Neural progenitor cell (in vitro differentiated cells): Measurements from ENCODE around the gene CCDC171. TPM values are rescaled to one million over a fixed set of nuclear protein-coding genes. Genes with fewer than 3 reads are reported as not detected.
"Not testable (repeated sequence)": the region's sequence is repeated elsewhere in the genome, so short reads cannot be mapped to it uniquely, and the experiment has no call there.

Source experiments
- DNase-seq: peaks from one replicate; pipeline ENCODE4 v3.0.0-alpha.2; 2016; ENCODE audit warnings: low spot score
- H2AFZ ChIP-seq: fragments of 200-600 bp; sonication (generic); replicated peaks from 2 replicates; pipeline ENCODE4 v1.6.1; 2016; ENCODE audit warnings: antibody characterized with exemption
- H3F3A ChIP-seq: fragments of 200-600 bp; sonication (generic); 2 replicates; pipeline ENCODE4 v1.6.1; 2016; ENCODE audit warnings: antibody characterized with exemption, low read depth
- H3K27ac ChIP-seq: fragments of 200-600 bp; sonication (generic); 2 replicates; pipeline ENCODE4 v1.5.1; 2016; ENCODE audit warnings: mild to moderate bottlenecking
- H3K27me3 ChIP-seq: fragments of 200-600 bp; sonication (generic); 2 replicates; pipeline ENCODE4 v1.6.1; 2016; ENCODE audit warnings: mild to moderate bottlenecking, moderate library complexity
- H3K36me3 ChIP-seq: fragments of 200-600 bp; sonication (generic); 2 replicates; pipeline ENCODE4 v1.5.1; 2016
- H3K4me1 ChIP-seq: fragments of 200-600 bp; sonication (generic); 2 replicates; pipeline ENCODE4 v1.6.1; 2016; ENCODE audit warnings: mixed run types
- H3K4me2 ChIP-seq: fragments of 200-600 bp; sonication (generic); 2 replicates; pipeline ENCODE4 v1.6.1; 2016
- H3K4me3 ChIP-seq: fragments of 200-600 bp; sonication (generic); 2 replicates; pipeline ENCODE4 v1.5.1; 2016
- H3K79me2 ChIP-seq: fragments of 200-600 bp; sonication (generic); 2 replicates; pipeline ENCODE4 v1.6.1; 2016; ENCODE audit warnings: low read depth
- H3K9ac ChIP-seq: fragments of 200-600 bp; sonication (generic); 2 replicates; pipeline ENCODE4 v1.6.1; 2016
- H3K9me3 ChIP-seq: fragments of 200-600 bp; sonication (generic); 2 replicates; pipeline ENCODE4 v1.5.1; 2016; ENCODE audit warnings: low read depth
- H4K20me1 ChIP-seq: fragments of 200-600 bp; sonication (generic); 2 replicates; pipeline ENCODE4 v1.6.1; 2016; ENCODE audit warnings: low read depth
- H3K27ac Mint-ChIP-seq: 3 replicates; pipeline ENCODE4 v1.8.0; 2021; ENCODE audit warnings: mixed read lengths
- H3K27me3 Mint-ChIP-seq: 2 replicates; pipeline ENCODE4 v1.8.0; 2022; ENCODE audit warnings: low read depth, mild to moderate bottlenecking, inconsistent platforms, moderate library complexity, mixed read lengths; ENCODE audit not compliant: insufficient read depth
- H3K36me3 Mint-ChIP-seq: 3 replicates; pipeline ENCODE4 v1.8.0; 2021; ENCODE audit warnings: mixed read lengths
- H3K4me1 Mint-ChIP-seq: 3 replicates; pipeline ENCODE4 v1.8.0; 2021; ENCODE audit warnings: mixed read lengths
- H3K4me3 Mint-ChIP-seq: 3 replicates; pipeline ENCODE4 v1.8.0; 2021; ENCODE audit warnings: mild to moderate bottlenecking, moderate library complexity, mixed read lengths
- H3K9me3 Mint-ChIP-seq: 3 replicates; pipeline ENCODE4 v1.8.0; 2020; ENCODE audit warnings: mixed read lengths
- EZH2 ChIP-seq: fragments of 200-600 bp; sonication (generic); IDR thresholded peaks from 2 replicates; pipeline ENCODE4 v1.6.1; 2017; ENCODE audit warnings: antibody characterized with exemption, mild to moderate bottlenecking, moderate library complexity
- EZH2phosphoT487 ChIP-seq: fragments of 200-600 bp; sonication (generic); IDR thresholded peaks from 2 replicates; pipeline ENCODE4 v1.6.1; 2017; ENCODE audit warnings: antibody characterized with exemption
- total RNA-seq: library from RNA; depleted of rRNA; stranded (reverse); fragments of >200 nt; gene quantifications from 2 replicates; pipeline ENCODE4 v1.2.3, GENCODE V29; 2015; ENCODE audit warnings: low replicate concordance
- TF ChIP-seq, protein P1 (sequence below): fragments of 200-600 bp; sonication (generic); IDR thresholded peaks from 2 replicates; pipeline ENCODE4 v1.5.1; 2017; ENCODE audit warnings: antibody characterized with exemption, mild to moderate bottlenecking

Gene CCDC171
- total RNA-seq, 1 donor from 2014 or later, result 9.3 TPM

DNA sequence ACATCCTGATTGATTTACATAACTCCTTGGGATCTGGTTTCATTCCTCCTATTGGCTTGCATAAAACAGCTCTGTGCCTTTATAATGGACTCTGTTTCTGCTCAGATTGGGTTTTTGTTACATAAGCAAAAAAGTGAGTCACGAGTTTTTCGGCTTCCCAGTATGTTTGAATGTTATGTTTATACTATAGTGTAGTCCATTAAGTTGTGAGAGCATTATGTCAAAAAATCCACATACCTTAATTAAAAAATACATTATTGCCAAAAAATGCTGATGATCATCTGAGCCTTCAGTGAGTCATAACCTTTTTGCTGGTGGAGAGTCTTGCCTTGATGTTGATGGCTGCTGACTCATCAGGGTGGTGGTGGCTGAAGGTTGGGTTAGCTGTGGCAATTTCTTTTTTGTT, 144.6 kb downstream of the CCDC171 start:
- no peaks in the 10 kb centered on the region for H3F3A ChIP-seq
- H3K36me3 Mint-ChIP-seq, result peaks cover 12% of the 10 kb centered on the region
- H3K4me3 Mint-ChIP-seq, result no peak overlapping the region
- no peak overlapping the region for H3K9ac ChIP-seq
- no peaks in the 10 kb centered on the region for H3K4me1 ChIP-seq
- H2AFZ ChIP-seq, result no peak overlapping the region
- H3K27ac Mint-ChIP-seq, result no peak overlapping the region
- H3K4me3 ChIP-seq, result no peak overlapping the region
- H3K4me1 Mint-ChIP-seq, result no peaks in the 10 kb centered on the region
- no peaks in the 10 kb centered on the region for H4K20me1 ChIP-seq
- peaks cover 5% of the 10 kb centered on the region for H3K27me3 Mint-ChIP-seq
- H3K9me3 Mint-ChIP-seq, result peaks cover 7% of the 10 kb centered on the region
- no peak overlapping the region for H3K27ac ChIP-seq
- DNase-seq, result no peak
- H3K79me2 ChIP-seq, result no peaks in the 10 kb centered on the region
- H3K36me3 ChIP-seq, result no peaks in the 10 kb centered on the region
- H3K4me2 ChIP-seq, result no peak overlapping the region
- H3K27me3 ChIP-seq, result no peaks in the 10 kb centered on the region
- no peak for TF ChIP-seq EZH2
- TF ChIP-seq, protein P1, sequence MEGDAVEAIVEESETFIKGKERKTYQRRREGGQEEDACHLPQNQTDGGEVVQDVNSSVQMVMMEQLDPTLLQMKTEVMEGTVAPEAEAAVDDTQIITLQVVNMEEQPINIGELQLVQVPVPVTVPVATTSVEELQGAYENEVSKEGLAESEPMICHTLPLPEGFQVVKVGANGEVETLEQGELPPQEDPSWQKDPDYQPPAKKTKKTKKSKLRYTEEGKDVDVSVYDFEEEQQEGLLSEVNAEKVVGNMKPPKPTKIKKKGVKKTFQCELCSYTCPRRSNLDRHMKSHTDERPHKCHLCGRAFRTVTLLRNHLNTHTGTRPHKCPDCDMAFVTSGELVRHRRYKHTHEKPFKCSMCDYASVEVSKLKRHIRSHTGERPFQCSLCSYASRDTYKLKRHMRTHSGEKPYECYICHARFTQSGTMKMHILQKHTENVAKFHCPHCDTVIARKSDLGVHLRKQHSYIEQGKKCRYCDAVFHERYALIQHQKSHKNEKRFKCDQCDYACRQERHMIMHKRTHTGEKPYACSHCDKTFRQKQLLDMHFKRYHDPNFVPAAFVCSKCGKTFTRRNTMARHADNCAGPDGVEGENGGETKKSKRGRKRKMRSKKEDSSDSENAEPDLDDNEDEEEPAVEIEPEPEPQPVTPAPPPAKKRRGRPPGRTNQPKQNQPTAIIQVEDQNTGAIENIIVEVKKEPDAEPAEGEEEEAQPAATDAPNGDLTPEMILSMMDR, result no peak
- no peaks in the 10 kb centered on the region for H3K9me3 ChIP-seq

DNA sequence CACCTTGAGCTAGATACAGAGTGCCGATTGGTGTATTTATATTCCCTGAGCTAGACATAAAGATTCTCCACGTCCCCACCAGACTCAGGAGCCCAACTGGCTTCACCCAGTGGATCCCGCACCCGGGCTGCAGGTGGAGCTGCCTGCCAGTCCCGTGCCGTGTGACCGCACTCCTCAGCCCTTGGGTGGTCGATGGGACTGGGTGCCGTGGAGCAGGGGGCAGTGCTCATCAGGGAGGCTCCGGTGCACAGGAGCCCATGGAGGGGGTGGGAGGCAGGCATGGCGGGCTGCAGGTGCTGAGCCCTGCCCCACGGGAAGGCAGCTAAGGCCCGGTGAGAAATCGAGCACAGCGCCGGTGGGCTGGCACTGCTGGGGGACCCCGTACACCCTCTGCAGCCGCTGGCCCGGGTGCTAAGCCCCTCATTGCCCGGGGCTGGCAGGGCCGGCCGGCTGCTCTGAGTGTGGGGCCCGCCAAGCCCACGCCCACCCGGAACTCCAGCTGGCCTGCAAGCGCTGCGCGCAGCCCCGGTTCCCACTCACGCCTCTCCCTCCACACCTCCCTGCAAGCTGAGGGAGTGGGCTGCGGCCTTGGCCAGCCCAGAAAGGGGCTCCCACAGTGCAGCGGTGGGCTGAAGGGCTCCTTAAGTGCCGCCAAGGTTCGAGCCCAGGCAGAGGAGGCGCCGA, 147.2 kb downstream of the CCDC171 start:
- H3K27me3 ChIP-seq, H3K36me3 ChIP-seq, H3K9ac ChIP-seq, H3K9me3 Mint-ChIP-seq, H2AFZ ChIP-seq, H3F3A ChIP-seq, H3K4me2 ChIP-seq, H3K27me3 Mint-ChIP-seq, H3K9me3 ChIP-seq, DNase-seq, H3K27ac Mint-ChIP-seq, H3K4me1 Mint-ChIP-seq, H3K79me2 ChIP-seq, H3K4me3 ChIP-seq, H3K27ac ChIP-seq, H4K20me1 ChIP-seq, H3K4me1 ChIP-seq, H3K4me3 Mint-ChIP-seq: not testable (repeated sequence)
- peaks cover 12% of the 10 kb centered on the region for H3K36me3 Mint-ChIP-seq

DNA sequence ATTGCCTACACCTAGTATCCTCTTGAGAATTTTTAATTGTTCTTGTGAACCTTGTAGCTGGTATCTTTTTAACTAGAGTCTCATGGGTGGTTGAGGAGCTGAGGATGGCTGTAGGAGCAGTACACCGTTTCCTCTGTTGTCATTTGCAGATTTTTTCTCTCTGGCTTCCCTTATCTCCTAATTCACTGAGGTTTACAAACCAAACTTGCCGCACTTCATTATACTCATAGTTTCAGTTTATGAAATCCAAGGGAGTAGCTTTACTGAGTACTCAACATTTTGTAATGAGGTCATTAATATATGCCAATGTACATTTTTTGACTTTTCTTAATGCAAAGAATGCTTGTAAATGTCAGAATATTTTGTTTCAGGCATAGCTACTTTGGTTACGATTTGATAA, 154.2 kb downstream of the CCDC171 start:
- H3K9me3 ChIP-seq, result no peaks in the 10 kb centered on the region
- no peaks in the 10 kb centered on the region for H3K36me3 ChIP-seq
- H3K4me2 ChIP-seq, result no peak overlapping the region
- no peaks in the 10 kb centered on the region for H4K20me1 ChIP-seq
- no peaks in the 10 kb centered on the region for H3K27me3 ChIP-seq
- H3K79me2 ChIP-seq, result no peaks in the 10 kb centered on the region
- H3F3A ChIP-seq, result no peaks in the 10 kb centered on the region
- TF ChIP-seq EZH2phosphoT487, result no peak
- no peak for TF ChIP-seq EZH2
- TF ChIP-seq, protein P1, result no peak
- H3K4me1 ChIP-seq, result no peaks in the 10 kb centered on the region
- no peak overlapping the region for H3K4me3 Mint-ChIP-seq
- no peaks in the 10 kb centered on the region for H3K27me3 Mint-ChIP-seq
- no peaks in the 10 kb centered on the region for H3K4me1 Mint-ChIP-seq
- H3K9me3 Mint-ChIP-seq, result no peaks in the 10 kb centered on the region
- H3K27ac ChIP-seq, result no peak overlapping the region
- no peak overlapping the region for H2AFZ ChIP-seq
- H3K27ac Mint-ChIP-seq, result no peak overlapping the region
- DNase-seq, result no peak
- no peaks in the 10 kb centered on the region for H3K36me3 Mint-ChIP-seq
- no peak overlapping the region for H3K4me3 ChIP-seq
- no peak overlapping the region for H3K9ac ChIP-seq

DNA sequence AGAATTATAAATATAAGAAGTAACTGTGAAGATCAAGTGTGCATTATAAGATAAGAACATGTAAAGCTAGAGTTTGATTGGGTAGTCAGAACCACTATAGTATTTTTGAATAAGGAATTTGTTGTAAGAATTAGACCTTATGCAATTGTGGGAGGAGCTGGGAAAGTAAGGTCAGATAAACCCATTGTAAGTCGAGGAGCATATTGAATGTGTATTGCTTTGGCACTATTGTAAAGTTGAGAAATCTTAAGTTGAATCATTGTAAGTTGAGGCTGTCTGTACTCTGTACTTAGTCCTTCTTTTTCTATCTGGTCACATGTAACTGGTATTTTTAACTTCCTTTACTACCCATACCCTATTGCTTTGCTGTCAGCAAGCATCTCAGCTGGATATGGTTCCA, 158.7 kb downstream of the CCDC171 start:
- Mint-ChIP-seq H3K27me3 (no peaks in the 10 kb centered on the region), H3K4me3 (no peak overlapping the region), H3K4me1 (no peaks in the 10 kb centered on the region), H3K27ac (no peak overlapping the region), H3K9me3 (no peaks in the 10 kb centered on the region), H3K36me3 (no peaks in the 10 kb centered on the region)
- Histone ChIP-seq H4K20me1 (no peaks in the 10 kb centered on the region), H3K4me3 (no peak overlapping the region), H3K27me3 (no peaks in the 10 kb centered on the region), H3K9me3 (no peaks in the 10 kb centered on the region), H3F3A (no peaks in the 10 kb centered on the region), H3K4me2 (no peak overlapping the region), H2AFZ (no peak overlapping the region), H3K79me2 (no peaks in the 10 kb centered on the region), H3K9ac (no peak overlapping the region), H3K36me3 (no peaks in the 10 kb centered on the region), H3K4me1 (no peaks in the 10 kb centered on the region), H3K27ac (no peak overlapping the region)
- DNase-seq, result no peak
- TF ChIP-seq EZH2 (no peak), EZH2phosphoT487 (no peak)
- TF ChIP-seq, protein P1, result no peak
